Stimulated activated CD8-positive, alpha-beta memory T cell treated with anti-CD3 and anti-CD28 coated beads, Interleukin-2, amount 100 ng/mL, for 48 hours (primary cell): Measurements from ENCODE around the gene SLC47A2.

Experiments
- DNase-seq, 2 donors: peaks; one replicate each; pipeline ENCODE4 v3.0.0-alpha.2; 2020; ENCODE audit warnings: low read depth in 2 of 2

SLC47A2 gene

GRCh38 chr17:19644493-19645210 is 71.7 kb downstream of the SLC47A2 start:
- no peak for DNase-seq

GRCh38 chr17:19642373-19642893 is 74.0 kb downstream of the SLC47A2 start:
- no peak for DNase-seq

- no peak for DNase-seq
Observed at GRCh38 chr17:19641687-19642372, 74.6 kb downstream of the SLC47A2 start.

GRCh38 chr17:19631905-19632304 is 84.5 kb downstream of the SLC47A2 start:
- no peak for DNase-seq

GRCh38 chr17:19630661-19631060 is 85.7 kb downstream of the SLC47A2 start:
- DNase-seq: no peak

GRCh38 chr17:19630035-19630434 is 86.3 kb downstream of the SLC47A2 start:
- no peak for DNase-seq

GRCh38 chr17:19629449-19629848 is 86.9 kb downstream of the SLC47A2 start:
- no peak for DNase-seq
